HG03135 (cell line): ENCODE data around the gene CYB5A.

Source experiments
- ATAC-seq: cut with Tn5 transposase; IDR thresholded peaks from one replicate; pipeline ENCODE4 v1.9.1; 2021; ENCODE audit warnings: mild to moderate bottlenecking, moderate library complexity; ENCODE audit not compliant: unreplicated experiment

The CYB5A gene

DNA sequence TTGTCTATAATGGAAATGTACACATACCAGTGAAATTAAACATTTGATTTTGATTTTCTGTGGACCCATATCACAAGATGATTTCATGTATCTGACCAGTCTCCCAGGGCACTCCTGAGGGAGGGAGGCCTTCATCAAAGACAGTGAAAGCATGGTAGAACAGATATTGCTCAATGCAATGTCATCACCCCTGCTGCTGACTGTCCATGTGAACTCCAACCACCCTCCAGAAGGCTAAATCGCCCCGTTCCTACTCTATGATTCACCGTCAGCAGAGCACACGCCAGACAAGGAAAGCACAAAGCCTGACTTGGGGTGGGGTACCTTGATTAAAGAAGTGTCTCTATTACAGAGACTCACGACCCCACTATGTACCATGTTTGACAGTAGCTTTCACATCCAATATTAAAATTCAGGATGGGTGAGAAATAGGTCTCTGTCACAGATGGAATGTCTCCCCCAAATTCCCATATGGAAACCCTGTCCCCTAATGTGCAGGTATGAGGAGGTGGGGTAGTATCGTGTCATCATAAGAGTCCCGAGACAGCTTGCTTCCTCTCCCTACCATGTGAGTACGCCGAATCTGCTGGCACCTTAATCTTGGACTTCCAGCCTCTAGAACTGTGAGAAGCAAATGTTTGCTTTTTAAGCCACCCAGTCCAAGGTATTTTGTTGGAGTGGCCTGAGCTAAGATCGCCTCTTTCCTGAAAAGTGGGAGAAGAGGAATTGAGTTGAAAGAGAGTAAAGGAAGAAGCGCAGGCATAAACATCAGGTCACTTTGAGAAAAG is 42.4 kb downstream of the CYB5A start:
- no peak for ATAC-seq

DNA sequence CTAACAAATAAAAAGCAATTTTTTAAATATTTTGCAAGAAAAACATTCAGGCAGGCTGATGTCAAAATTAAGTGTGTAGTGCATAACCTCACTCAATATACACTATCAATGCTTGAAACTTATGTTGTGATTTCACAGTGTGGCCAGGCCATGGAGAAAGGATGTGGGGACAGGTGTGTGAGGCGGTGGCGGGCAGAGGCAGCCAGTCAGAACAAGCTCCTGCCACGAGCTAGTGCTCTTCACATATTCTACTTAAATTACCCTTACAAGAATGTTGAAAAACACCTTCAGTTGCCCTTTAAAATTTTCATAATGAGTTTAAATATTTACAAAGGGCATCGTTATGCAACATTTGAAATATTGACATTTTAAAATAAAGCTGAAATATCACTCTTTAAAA is 43.2 kb downstream of the CYB5A start:
- peak; percentile 83 for ATAC-seq

DNA sequence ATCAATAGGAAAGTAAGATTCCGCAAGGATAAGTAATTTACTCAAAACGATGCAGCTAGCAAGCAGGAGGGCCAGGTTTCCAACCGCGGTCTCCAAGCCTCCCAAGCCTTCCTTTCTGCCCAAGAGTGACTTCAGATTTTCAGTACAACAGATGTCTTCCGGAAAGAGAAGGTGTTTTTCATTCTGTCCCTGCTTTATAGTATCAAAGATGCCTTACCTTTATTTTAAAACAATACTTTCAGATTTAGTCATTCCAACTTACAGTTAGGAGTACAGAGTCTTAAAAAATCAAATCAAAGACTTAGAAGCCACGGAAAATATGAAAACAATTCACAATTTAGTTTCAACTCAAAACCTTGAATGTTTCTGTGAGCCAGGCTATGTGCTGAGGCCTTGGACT is 43.6 kb downstream of the CYB5A start:
- no peak for ATAC-seq

DNA sequence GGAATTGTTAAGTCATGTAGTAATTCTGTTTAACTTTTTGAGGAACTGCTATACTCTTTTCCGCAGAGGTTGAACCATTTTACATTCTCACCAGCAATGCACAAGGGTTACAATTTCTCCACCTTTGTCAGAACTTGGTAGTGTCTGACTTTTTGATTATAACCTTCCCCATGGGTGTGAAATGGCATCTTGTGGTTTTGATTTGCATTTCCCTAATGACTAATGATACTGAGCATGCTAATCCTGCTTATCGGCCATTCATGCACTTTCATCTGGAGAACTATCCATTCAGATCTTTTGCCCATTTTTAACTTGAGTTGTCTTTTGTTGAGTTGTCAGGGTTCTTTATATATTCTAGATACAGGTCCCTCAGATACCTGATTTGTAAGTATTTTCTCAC is 47.2 kb downstream of the CYB5A start:
- ATAC-seq = no peak

DNA sequence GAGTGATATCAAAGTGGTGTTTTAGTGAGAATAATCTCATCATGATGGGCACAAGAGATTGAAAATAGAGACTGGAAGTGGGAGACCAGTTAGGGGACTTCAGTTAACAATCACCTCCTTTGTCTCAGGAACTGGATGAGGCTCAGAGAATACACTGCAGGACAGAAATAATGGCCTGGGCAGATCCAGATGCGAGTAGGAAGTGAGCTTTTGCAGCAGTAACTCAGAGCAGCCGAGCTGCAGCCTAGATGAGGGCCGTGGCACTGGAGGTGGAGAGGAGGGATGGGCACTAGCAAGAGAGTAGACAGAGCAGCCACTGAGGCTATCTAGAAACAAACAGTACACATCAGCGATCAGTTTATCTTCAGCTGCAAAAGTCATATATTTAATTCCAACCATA is 48.6 kb downstream of the CYB5A start:
- no peak for ATAC-seq

DNA sequence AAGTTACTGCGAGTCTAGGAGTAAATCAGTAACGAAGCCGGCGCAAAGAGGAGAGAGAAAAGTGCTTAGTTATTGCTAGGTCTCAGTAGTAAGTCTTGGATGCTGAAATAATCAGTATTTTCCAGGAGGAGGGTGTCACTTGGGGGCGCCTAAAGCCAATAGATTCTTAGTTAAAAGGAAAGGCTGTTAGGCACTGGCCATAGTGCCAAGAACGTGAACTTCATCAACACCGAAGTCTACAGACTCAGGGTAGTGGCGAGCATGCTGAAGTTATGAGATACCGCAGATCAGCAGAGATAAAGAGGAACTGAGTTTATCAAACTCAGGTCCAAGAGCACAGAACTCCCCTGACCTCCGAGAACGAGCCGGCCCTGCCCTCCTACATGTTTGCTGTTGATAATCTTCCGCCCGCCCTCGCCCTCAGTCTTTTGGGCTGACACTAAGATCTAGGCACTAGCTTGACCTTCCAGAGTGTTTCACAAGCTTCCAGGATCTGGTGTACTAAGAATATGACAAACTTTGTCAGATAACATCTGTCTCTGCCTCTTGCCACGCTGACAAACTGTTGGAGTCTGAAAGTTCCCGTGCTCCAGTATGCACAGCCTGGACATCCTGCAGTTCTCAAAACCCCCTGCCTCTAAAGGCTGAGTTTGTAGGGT is 49.2 kb downstream of the CYB5A start:
- no peak for ATAC-seq

DNA sequence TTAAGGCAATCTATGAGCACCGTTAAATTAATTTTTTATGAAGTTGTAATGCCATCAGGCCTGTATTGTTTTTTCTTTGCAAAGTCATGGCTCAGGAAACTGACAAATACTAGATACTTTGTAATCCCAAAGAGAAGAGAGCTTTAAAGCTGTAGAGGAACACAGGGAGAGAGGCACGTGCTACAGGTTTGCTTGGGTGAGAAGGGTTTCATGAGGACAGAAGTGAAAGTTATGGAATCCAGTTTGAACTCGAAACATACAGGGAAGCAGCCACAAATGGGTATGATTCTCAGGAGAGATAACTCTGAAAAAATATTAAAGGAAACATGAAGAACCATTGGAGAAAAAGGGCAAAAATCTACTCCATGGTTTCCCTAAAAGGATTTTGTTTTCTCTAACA is 49.8 kb downstream of the CYB5A start:
- ATAC-seq = no peak

DNA sequence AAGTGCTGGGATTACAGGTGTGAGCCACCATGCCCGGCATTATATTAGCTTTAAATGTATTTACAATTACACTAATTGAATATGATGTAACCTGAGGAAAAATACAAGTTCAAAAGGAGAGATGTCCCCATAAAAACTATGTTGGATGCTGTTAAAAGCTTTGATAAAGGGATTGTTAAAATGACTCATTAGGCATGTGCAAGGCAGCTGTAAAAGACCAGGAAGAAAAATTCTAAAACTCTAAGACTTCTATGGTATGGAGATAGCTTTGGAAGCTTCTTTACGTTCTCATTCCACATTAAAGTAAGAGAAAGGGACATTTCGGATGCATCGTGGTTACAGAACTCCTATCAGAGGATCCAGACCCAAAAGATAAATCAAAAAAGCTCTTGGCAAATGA is 50.3 kb downstream of the CYB5A start:
- ATAC-seq = no peak

DNA sequence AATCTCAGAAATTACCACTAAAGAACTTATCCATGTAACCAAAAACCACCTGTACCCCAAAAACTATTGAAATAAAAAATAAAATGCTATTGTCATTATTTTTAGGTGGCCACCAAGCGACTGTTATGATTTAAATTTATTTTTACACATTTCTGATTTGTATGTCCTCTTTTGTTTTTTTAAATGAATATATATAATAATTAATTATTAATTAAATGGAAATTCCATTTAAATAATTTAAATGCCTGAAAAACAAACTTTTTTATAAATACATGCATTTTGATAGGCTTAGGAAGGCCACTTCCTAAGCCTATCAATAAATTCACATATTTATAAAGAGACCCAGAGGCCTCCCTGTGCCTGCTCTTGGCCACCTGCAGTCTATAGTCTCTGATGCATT is 52.2 kb downstream of the CYB5A start:
- ATAC-seq = no peak

DNA sequence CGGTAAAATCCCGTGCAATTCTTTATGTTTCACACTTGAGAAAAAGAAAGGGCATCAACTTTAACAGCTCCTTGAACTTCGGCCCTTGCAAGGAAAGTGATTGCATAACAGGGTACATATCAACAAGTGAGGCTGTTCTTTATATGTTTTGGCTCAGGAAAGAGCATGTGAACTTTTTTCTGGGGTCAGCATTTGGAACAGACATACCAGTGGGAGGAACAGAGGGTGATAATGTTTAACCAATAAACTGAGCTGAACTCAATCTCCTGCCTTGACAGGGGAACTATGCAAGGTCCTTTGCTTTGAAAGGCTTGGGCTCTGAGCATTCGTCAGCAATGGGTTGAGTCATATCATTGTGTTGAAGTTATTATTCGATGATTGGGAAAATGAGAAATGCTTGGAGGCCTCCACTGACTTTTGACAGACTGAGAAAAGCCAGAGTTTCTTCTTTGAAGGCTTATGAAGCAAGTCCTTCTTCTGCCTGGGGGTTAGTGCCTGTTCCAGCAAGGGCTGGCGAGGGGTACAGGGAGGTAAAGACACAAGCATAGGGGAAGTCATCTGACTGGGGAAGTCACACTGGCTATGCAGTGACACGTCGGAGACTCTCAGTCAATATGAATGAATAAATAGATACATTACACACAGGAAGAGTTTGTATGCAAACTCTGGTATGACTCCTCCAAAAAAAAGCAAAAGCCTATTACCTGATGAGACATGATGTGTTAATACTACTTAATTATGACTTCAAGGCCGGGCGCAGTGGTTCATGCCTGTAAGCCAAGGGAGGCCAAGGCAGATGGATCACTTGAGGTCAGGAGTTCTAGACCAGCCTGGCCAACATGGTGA is 57.2 kb downstream of the CYB5A start:
- ATAC-seq = no peak

DNA sequence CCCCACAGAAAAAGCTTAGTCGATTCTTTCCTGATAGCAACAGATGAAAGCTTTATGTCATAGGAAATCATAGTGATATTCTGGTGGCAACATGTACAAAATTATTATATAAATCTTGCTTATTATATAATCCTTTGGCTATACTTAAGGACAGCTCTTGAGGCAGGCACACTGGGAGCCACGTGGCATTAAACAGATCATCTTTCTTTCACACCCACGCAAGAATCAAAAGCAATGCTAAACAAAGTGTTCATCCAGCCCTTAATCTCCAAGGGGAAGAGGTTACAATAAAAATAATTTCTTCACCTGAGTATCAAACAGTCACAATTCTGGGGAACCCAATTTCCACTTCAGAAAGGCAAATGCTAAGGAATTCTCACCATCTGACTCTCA is 57.8 kb downstream of the CYB5A start:
- no peak for ATAC-seq

DNA sequence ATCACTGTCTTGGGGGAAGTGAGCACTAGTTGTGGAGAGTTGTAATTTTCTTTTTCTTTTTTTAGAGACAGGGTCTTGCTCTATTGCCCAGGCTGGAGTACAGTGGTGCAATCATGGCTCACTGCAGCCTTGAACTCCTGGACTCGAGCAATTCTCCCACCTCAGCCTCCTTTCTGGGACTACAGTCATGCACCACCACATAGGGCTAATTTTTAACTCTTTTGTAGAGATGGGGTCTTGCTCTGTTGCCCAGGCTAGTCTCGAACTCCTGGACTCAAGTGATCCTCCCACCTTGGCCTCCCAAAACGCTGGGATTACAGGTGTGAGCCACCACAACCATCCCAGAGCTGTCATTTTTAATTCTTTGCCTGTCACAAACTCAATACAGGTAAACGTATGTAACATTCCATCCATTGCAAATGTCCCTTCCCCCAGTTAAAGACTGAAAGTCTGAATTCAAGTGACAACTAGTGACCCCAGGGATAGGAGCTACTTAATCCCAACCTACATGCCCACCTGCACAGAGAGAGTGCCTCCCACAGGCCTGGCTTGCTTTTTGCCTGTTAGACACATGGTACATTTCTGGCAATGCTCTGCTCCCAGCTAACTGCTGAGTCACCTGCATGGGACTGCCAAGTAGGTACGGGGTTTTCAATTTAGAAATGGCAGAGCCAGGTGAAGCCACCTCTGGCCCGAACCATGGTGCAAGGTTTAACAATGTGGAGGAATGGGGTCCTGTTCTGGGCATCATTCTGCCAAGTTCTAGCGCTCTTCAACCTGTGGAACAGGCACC is 60.6 kb downstream of the CYB5A start:
- no peak for ATAC-seq

DNA sequence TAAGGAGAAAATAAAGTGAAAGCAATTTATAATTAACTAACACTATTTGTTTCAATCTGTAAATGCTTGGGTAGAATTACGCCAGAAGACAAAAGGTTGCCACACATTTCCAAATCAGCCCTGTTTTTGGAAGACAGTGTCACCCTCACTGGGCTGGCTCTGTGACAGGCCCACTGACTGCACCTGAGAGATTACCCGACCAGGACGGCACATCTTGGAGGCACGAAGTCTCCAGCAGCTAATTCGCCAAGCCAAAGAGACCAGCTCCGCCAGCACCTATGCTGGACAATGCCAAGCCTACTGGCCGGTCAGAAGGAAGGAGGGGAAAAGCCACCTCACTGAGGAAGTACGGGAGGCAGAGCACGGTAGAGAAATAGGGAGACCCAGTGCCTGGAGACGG is 61.9 kb downstream of the CYB5A start:
- no peak for ATAC-seq

DNA sequence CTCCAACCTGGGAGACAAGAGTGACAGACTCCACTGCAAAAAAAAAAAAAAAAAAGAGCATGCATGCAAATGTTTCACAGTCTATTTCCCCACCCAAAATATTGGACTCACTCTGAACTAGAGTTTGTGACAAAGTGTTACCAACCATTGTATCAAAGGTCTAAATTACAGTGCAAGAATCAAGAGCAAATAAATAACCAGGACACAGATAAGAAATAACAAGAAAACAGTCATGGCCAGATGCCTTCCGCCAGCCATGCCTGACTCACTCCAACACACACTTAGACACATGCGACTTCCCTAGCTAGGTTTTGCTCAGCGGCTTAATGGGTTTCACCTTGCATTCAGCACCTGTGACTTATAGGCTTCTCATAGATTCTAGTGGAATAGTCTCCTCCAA is 62.8 kb downstream of the CYB5A start:
- ATAC-seq = no peak

DNA sequence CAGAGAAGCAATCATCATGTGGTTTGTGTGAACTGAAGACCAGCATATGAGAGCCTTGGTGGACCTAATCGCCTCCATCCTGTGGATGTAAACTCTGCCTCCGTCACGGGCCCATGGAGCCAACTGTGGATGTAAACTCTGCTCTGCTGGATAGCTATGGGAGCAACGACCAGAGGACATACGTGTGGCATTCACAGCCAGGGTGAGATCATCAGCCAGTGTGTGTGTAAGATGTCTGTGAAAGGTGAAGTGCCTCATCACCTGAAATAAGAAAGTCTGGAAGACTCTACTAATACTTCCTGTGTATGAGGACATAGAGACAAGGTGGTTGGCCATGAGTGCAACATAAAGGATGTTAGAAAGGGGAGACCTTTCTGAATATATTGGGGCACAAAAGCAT is 63.5 kb downstream of the CYB5A start:
- no peak for ATAC-seq

DNA sequence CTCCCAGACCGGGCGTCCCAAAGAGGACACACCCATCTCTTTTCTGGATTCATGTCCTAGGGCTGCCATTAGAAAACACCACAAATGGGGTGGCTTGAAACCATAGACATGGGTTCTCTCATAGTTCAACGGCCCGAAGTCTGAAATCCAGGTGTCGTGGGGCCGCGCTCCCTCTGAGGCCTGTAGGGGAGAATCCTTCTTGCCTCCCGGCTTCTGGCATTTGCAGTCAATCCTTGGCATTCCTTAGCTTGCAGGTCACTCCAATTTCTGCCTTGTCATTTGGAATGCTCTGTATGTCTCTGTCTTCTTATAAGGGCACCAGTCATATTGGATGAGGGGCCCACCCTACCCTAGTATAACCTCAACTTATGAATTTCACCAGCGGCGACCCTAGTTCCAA is 65.1 kb downstream of the CYB5A start:
- ATAC-seq = no peak

DNA sequence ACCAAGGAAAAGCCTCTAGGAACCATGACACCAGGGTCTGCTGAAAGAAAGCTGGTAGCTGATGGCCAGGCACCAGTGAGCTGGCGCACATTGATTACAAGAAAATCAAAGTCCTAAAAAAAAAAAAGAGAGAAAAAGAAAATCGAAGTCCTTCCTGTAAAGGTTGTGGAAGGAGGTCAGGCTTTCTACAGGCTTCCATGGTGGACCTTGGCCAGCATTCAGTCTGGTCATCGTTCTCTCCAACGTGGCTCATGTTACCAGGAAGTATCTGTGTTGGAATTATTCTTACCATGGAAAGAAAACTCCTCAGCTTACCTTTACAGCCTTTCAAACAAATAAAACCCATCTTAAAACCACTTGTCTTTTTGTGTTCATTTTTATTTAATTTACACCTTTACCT is 65.6 kb downstream of the CYB5A start:
- ATAC-seq = no peak

DNA sequence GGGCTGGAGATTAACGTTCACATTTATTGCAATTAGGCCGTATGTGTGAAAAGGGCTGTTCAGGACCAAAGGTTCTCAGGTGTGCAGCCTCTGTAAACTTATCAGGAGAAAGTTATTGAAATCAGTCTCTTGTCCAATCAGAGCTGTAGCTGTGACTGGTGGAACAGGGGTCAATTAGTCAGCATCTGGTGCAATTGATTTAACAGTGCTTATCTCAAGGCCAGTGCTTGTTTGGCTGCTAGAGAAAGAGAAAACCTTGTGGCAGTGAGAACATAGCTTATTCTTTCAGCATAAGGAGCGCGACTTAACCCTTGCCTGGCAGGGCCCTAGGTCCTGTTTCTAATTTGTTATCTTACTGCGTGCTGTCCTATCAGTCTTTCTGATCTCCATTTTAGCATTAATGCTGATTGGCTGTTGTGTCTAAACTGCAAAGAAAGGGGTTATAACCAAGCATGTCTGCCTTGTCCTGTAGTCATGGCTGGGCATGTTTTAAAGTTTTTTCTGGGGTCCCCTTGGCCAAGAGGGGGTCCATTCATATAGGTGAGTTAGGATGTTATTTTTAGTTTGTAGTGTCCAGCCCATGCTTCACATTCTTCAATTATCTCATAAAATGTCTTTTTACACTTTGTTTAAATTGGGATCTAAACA is 66.4 kb downstream of the CYB5A start:
- ATAC-seq = no peak

DNA sequence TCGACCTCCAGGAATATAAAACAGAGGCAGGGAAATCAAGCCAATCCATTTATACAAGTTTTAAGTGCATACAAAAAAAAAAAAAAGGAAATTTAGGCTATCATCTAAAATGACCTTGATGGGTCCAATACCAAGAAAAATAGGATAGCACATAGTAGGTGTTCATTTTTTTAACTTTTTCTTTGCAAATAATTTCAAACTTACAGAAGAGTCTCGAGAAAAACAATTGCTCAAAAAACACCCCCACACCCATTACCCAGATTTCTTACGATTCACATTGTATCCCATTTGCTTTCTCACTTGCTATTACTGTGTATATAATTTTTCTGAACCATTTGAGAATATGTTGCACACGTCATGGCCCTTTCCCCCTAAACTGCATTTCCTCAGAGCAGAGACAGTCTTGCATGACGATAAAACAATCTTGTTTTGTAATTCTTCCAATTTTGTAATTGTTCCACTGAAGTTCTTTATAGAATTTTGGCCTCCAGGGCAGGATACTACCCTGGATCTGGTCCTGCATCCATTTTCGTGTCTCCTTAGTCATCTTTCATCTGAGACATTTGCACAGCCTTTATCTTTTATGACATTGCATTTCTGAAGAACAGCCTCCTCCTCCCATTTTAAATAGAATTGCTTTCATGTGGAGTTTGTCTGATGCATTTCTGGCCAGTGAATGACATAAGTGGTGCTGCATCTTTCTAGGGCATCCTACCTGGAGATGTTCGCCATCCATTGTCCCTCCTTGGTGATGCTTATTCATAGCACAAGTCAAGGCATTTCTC is 68.9 kb downstream of the CYB5A start:
- no peak for ATAC-seq

DNA sequence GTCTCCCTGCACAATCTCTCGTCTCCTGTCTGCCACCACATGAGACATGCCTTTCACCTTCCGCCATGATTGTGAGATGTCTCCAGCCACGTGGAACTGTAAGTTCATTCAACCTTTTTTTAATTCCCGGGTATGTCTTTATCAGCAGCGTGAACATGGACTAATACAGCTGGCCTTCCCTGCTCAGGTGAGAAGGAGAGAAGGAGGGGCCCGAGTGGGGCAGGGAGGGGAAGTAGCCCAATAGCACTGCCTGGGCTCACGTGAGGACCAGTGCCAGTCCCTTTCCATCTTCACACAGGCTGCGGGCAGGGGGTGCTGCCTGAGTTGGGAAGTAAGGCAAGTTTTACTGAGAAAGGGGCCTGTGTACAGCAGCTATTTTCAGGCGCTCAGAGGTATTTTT is 70.7 kb downstream of the CYB5A start:
- no peak for ATAC-seq
